Gastrocnemius medialis (tissue), 4 donors: ENCODE measurements around the gene SYPL2. TPM values are rescaled to one million over a fixed set of nuclear protein-coding genes. Genes with fewer than 3 reads are reported as not detected.

Experiments used
- ATAC-seq, 2 donors: fragments of 150-250 bp; one replicate each; pipeline ENCODE4 v1.9.1; 2016
- DNase-seq, 2 donors: peaks; one replicate each; pipeline ENCODE4 v3.0.0-alpha.2; 2019
- H3K27ac ChIP-seq, 4 donors: fragments of 200-600 bp; sonication (generic); 1 replicate in 1 of 4; 2 replicates in 3 of 4; pipeline ENCODE4 v1.5.1; 2016 to 2018; ENCODE audit warnings: mild to moderate bottlenecking in 2 of 4, moderate library complexity in 1 of 4
- H3K27me3 ChIP-seq, 3 donors: fragments of 200-600 bp; sonication (generic) in 2 of 3; 1 replicate in 1 of 3; 2 replicates in 2 of 3; pipeline versions ENCODE4 v1.5.1 to v1.6.0; 2016 to 2019; ENCODE audit warnings: mild to moderate bottlenecking in 1 of 3, moderate library complexity in 1 of 3
- H3K36me3 ChIP-seq, 2 donors: fragments of 200-600 bp; sonication (generic) in 1 of 2; one replicate each; pipeline ENCODE4 v1.5.1; 2017 to 2018
- H3K4me1 ChIP-seq, 2 donors: fragments of 200-600 bp; sonication (generic) in 1 of 2; one replicate each; pipeline ENCODE4 v1.5.1; 2016 to 2017; ENCODE audit warnings: mild to moderate bottlenecking in 2 of 2
- H3K4me3 ChIP-seq, 4 donors: fragments of 200-600 bp; sonication (generic) in 3 of 4; 1 replicate in 1 of 4; 2 replicates in 3 of 4; pipeline ENCODE4 v1.5.1; 2016 to 2019; ENCODE audit warnings: mild to moderate bottlenecking in 2 of 4
- H3K9me3 ChIP-seq, 3 donors: fragments of 200-600 bp; sonication (generic) in 2 of 3; 1 replicate in 1 of 3; 2 replicates in 2 of 3; pipeline ENCODE4 v1.5.1; 2016 to 2019
- CTCF ChIP-seq, 5 experiments: fragments of 450-650 bp in 3 of 5; fragments of 200-600 bp in 2 of 5; sonication (generic) in 2 of 5; IDR thresholded peaks in 4 of 5; conservative IDR thresholded peaks in 1 of 5; 1 replicate in 4 of 5; 2 replicates in 1 of 5; pipeline ENCODE4 v1.5.1; 2016 to 2019; ENCODE audit warnings: antibody characterized with exemption in 5 of 5, mild to moderate bottlenecking in 3 of 5, moderate library complexity in 3 of 5
- POLR2A ChIP-seq, 2 donors: fragments of 450-650 bp; IDR thresholded peaks; one replicate each; pipeline ENCODE4 v1.6.1; 2017; ENCODE audit warnings: antibody characterized with exemption in 2 of 2, mild to moderate bottlenecking in 2 of 2, moderate library complexity in 2 of 2
- in situ Hi-C, 4 donors: fragments of 200-750 bp; cut with MboI; loops; one replicate each; pipeline versions ENCODE4 v1.15.0 to v1.8.0; 2017; ENCODE audit warnings: low sequenced_read_pairs in 4 of 4
- intact Hi-C: fragments of 100-400 bp; cut with DNase I; formaldehyde crosslinking; loops from one replicate; pipeline ENCODE4 v1.15.1; 2023; ENCODE audit warnings: low total_unique reads
- total RNA-seq, 4 donors: library from RNA; depleted of rRNA; stranded (reverse); fragments of >200 nt; gene quantifications; one replicate each; pipeline versions ENCODE4 v1.1.0 to v1.2.3, GENCODE V29; 2016

The SYPL2 gene
- total RNA-seq: 100 to 1,000 TPM in 1 of 4 donors, 10 to 100 TPM in 3; 15.7 to 127 (median 83.7) TPM

GRCh38 chr1:109466452-109467300 is at the start of gene SYPL2:
Gene SYPL2, plus strand, starts transcription at chr1:109466546. Its CDS starts 298 bp downstream, at chr1:109466844.
- Histone ChIP-seq H3K4me1 (peaks cover 46 to 47% of the 10 kb centered on the region in 2 donors), H3K27me3 (no peaks in the 10 kb centered on the region), H3K27ac (peak within 1 kb of the TSS; percentile 93 to 100 (median 97)), H3K4me3 (peak within 1 kb of the TSS; percentile 66 to 96 (median 78)), H3K9me3 (no peaks in the 10 kb centered on the region), H3K36me3 (no peaks in the 10 kb centered on the region)
- intact Hi-C loops (loop anchor here (1.0 to 2.0 kb wide), 2 partner anchors 40 to 64 kb away; partner anchors contain the start of gene PSMA5), in situ Hi-C loops (no loop called here)
- TF ChIP-seq CTCF (IDR thresholded peaks at IDR 0.05 in 4 of 5, conservative IDR thresholded peaks at IDR 0.05 in 1 of 5) (peak in 3 of 5 experiments; percentile 8 to 14 (median 9)), POLR2A (IDR thresholded peaks at IDR 0.05) (peak; percentile 73 to 91)
- peak; percentile 61 to 71 for ATAC-seq
- DNase-seq: peak in 1 of 2 donors; percentile 83

GRCh38 chr1:109423498-109423897 is 42.8 kb upstream of the SYPL2 start:
- Histone ChIP-seq H3K4me3 (no peak overlapping the region), H3K36me3 (peaks cover 0 to 32% of the 10 kb centered on the region in 2 donors), H3K4me1 (peaks cover 35 to 42% of the 10 kb centered on the region in 2 donors), H3K9me3 (no peaks in the 10 kb centered on the region), H3K27ac (peak overlapping the region; percentile 89 to 97 (median 95)), H3K27me3 (no peaks in the 10 kb centered on the region)
- intact Hi-C loops (no loop called here), in situ Hi-C loops (no loop called here)
- ATAC-seq: no peak
- TF ChIP-seq CTCF (IDR thresholded peaks at IDR 0.05 in 4 of 5, conservative IDR thresholded peaks at IDR 0.05 in 1 of 5) (no peak), POLR2A (IDR thresholded peaks at IDR 0.05) (no peak)
- DNase-seq: no peak

GRCh38 chr1:109425391-109426280 is 40.7 kb upstream of the SYPL2 start:
- in situ Hi-C loops (no loop called here), intact Hi-C loops (loop anchor here (1.0 to 5.0 kb wide), 3 partner anchors 41 to 211 kb away; partner anchors contain the start of gene SYPL2)
- peaks cover 0 to 10% of the 10 kb centered on the region in 2 donors for H3K36me3 ChIP-seq
- H3K27me3 ChIP-seq: no peaks in the 10 kb centered on the region
- peaks cover 35 to 42% of the 10 kb centered on the region in 2 donors for H3K4me1 ChIP-seq
- H3K4me3 ChIP-seq: peak overlapping the region; percentile 86 to 90 (median 88)
- no peaks in the 10 kb centered on the region for H3K9me3 ChIP-seq
- ATAC-seq (peak; percentile 46 to 57), DNase-seq (peak in 1 of 2 donors; percentile 57)
- no peak for TF ChIP-seq POLR2A (IDR thresholded peaks at IDR 0.05)
- TF ChIP-seq CTCF (IDR thresholded peaks at IDR 0.05 in 4 of 5, conservative IDR thresholded peaks at IDR 0.05 in 1 of 5): no peak
- peak overlapping the region; percentile 89 to 97 (median 95) for H3K27ac ChIP-seq

DNA sequence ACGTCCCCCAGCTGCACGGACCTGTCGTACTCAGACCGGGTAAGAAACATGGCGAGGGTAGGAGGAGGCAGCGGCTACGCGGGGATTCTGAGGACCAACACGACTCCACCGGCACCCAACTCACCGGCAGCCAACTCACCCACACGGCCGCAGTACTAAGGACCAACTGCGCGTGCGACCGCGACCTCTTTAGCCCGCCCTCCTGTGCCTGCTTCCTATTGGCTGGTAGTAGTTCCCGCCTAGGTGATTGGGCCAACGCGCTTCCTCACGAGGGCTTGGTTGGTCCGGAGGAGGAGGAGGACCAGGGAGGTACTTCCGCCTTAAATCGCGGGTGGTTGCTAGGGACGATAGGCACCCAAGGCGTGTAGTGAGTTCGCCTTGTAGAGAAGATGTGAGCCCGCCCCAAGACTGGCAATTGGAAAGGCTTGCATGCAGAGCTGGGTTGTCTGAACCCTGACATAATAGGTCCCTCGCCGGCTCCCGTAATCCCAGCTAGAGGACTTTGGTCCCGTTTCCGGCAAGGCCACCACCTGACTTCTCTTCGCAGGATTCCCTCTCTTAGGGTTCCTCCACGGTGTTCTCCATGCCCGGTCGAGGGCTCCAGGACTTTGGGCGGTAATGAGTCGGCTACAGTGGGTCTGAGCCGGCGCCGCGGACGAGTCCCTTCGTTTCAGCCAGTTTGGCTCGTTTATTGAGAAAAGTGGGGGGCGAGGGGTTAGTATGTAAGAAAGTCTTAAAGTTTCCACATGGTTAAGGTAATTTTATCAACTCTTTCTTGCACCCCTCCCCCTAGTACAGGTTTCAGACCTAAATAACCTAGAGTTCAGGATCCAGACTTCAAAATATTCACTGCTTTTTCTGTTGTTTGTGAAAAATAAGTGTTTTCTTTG is 39.8 kb upstream of the SYPL2 start, which contains the start of gene PSMA5:
Gene PSMA5 (minus strand): TSS at position 168 of the 890 bp plus-strand sequence. CDS start 118 bp downstream, at position 50.
- DNase-seq (peak; percentile 99), ATAC-seq (peak; percentile 96 to 98)
- peak; percentile 94 to 97 for TF ChIP-seq POLR2A (IDR thresholded peaks at IDR 0.05)
- no peak for TF ChIP-seq CTCF (IDR thresholded peaks at IDR 0.05 in 4 of 5, conservative IDR thresholded peaks at IDR 0.05 in 1 of 5)
- peak within 1 kb of the TSS; percentile 89 to 97 (median 95) for H3K27ac ChIP-seq
- no peaks in the 10 kb centered on the region for H3K9me3 ChIP-seq
- no peaks in the 10 kb centered on the region for H3K27me3 ChIP-seq
- peaks cover 0 to 2% of the 10 kb centered on the region in 2 donors for H3K36me3 ChIP-seq
- in situ Hi-C loops: no loop called here
- intact Hi-C loops: loop anchor here (1.0 to 5.0 kb wide), 3 partner anchors 40 to 212 kb away; partner anchors contain the start of gene SYPL2
- peak within 1 kb of the TSS; percentile 86 to 90 (median 88) for H3K4me3 ChIP-seq
- peaks cover 35 to 42% of the 10 kb centered on the region in 2 donors for H3K4me1 ChIP-seq
